H1 (cell line): Measurements from ENCODE around the gene BAZ1B. TPM values are rescaled to one million over a fixed set of nuclear protein-coding genes. Genes with fewer than 3 reads are reported as not detected.

ENCODE experiments used
- CBX8 ChIP-seq: fragments of 300-800, 300-1000 bp; sonication (generic); IDR thresholded peaks from 2 replicates; pipeline ENCODE4 v1.7.1; 2016; ENCODE audit warnings: low read depth, low read length, borderline replicate concordance
- CHD2 ChIP-seq: IDR thresholded peaks from 2 replicates; pipeline ENCODE4 v1.6.1; 2012; ENCODE audit warnings: low read length, improper control_type of control experiment
- NANOG ChIP-seq: IDR thresholded peaks from 2 replicates; pipeline ENCODE4 v1.6.1; 2011; ENCODE audit warnings: low read length, low read depth, mild to moderate bottlenecking, inconsistent platforms; ENCODE audit not compliant: insufficient read depth, poor library complexity, severe bottlenecking
- PHF8 ChIP-seq: fragments of 200-600 bp; sonication (generic); conservative IDR thresholded peaks from 2 replicates; pipeline ENCODE4 v1.7.1; 2012; ENCODE audit warnings: low read depth, mild to moderate bottlenecking, inconsistent platforms, low read length, moderate library complexity
- RAD21 ChIP-seq, 2 experiments: IDR thresholded peaks in 1 of 2; conservative IDR thresholded peaks in 1 of 2; 2 replicates each; pipeline ENCODE4 v1.6.1; 2011; ENCODE audit warnings: low read depth in 2 of 2, low read length in 2 of 2, improper control_type of control experiment in 1 of 2, inconsistent platforms in 1 of 2, mild to moderate bottlenecking in 1 of 2, moderate library complexity in 1 of 2
- SIX5 ChIP-seq: IDR thresholded peaks from 2 replicates; pipeline ENCODE4 v1.6.1; 2011; ENCODE audit warnings: mild to moderate bottlenecking, low read depth, low read length
- TCF12 ChIP-seq: IDR thresholded peaks from 2 replicates; pipeline ENCODE4 v1.6.1; 2011; ENCODE audit warnings: low read depth, mild to moderate bottlenecking, low read length
- polyA plus RNA-seq, 7 experiments: library from polyadenylated mRNA; depleted of rRNA in 3 of 7; stranded (reverse) in 5 of 7; unstranded in 2 of 7; fragments of >200 nt in 5 of 7; fragments of 200-250 nt in 2 of 7; gene quantifications; 1 replicate in 5 of 7; 2 replicates in 1 of 7; 4 replicates in 1 of 7; pipeline versions ENCODE4 v1.2.1 to v1.2.3, GENCODE V29; 2011 to 2013; ENCODE audit warnings: missing spikeins in 2 of 7, mixed read lengths in 2 of 7
- total RNA-seq: library from RNA; stranded (reverse); fragmentation: NEBNext Ultra II Directional; extraction: Animal tissue kit (Norgen Biotek cat#: 25700); gene quantifications from 2 replicates; pipeline ENCODE4 v1.2.1, GENCODE V29; 2021
- TF ChIP-seq, protein P1 (sequence below): IDR thresholded peaks from 2 replicates; pipeline ENCODE4 v1.6.1; 2012; ENCODE audit warnings: low read length, inconsistent platforms
- TF ChIP-seq, protein P2 (sequence below): IDR thresholded peaks from 2 replicates; pipeline ENCODE4 v1.6.1; 2012; ENCODE audit warnings: inconsistent platforms

Gene BAZ1B
- total and polyA plus RNA-seq, 2 of the 8 experiments (the other 6 are each of a cell fraction or from before 2014, with no cell fraction given): 21.0 to 86.8 TPM

DNA sequence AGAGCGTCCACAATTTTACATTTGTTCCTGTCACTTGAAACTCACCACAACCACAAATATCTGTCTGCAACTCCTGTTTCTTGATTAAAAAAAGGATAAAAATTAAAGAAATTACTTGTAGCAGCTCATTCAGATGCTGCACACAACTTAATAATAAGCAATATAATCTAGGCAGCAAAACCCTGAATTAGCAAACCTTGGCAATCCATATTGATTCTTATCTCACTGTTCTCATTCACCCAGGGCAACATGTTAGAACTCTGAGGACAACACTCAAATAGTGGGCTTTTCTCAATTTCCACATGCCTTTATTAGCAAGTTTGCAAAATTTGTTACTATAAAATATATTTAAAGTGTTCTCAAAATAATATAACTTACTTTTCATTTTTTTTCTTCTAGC, 38.9 kb downstream of the BAZ1B start (continued):
- TF ChIP-seq, protein P1, sequence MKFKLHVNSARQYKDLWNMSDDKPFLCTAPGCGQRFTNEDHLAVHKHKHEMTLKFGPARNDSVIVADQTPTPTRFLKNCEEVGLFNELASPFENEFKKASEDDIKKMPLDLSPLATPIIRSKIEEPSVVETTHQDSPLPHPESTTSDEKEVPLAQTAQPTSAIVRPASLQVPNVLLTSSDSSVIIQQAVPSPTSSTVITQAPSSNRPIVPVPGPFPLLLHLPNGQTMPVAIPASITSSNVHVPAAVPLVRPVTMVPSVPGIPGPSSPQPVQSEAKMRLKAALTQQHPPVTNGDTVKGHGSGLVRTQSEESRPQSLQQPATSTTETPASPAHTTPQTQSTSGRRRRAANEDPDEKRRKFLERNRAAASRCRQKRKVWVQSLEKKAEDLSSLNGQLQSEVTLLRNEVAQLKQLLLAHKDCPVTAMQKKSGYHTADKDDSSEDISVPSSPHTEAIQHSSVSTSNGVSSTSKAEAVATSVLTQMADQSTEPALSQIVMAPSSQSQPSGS: no peak
- TF ChIP-seq CBX8 (no peak), TCF12 (no peak), RAD21 (IDR thresholded peaks at IDR 0.05 in 1 of 2, conservative IDR thresholded peaks at IDR 0.05 in 1 of 2; ENCODE audit: low read depth in 2 of 2, low read length in 2 of 2) (no peak), CHD2 (no peak), NANOG (no peak), SIX5 (no peak), PHF8 (no peak)
- TF ChIP-seq, protein P2, sequence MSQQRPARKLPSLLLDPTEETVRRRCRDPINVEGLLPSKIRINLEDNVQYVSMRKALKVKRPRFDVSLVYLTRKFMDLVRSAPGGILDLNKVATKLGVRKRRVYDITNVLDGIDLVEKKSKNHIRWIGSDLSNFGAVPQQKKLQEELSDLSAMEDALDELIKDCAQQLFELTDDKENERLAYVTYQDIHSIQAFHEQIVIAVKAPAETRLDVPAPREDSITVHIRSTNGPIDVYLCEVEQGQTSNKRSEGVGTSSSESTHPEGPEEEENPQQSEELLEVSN: no peak
